MM.1S (cell line): Measurements from ENCODE around the gene ADD2.

ENCODE experiments used
- DNase-seq: peaks from one replicate; pipeline ENCODE4 v3.0.0-alpha.2; 2015
- H2AFZ ChIP-seq: fragments of 300-600 bp; sonication (generic); 2 replicates; pipeline ENCODE4 v1.6.0; 2016; ENCODE audit warnings: antibody characterized with exemption, low read length
- H3F3A ChIP-seq: fragments of 300-600 bp; sonication (generic); 2 replicates; pipeline ENCODE4 v1.6.1; 2016; ENCODE audit warnings: mild to moderate bottlenecking, antibody characterized with exemption, low read length, moderate library complexity, mixed read lengths; ENCODE audit not compliant: insufficient read depth
- H3K27ac ChIP-seq: fragments of 300-600 bp; sonication (generic); 2 replicates; pipeline ENCODE4 v1.5.1; 2016; ENCODE audit warnings: mild to moderate bottlenecking, low read length
- H3K27me3 ChIP-seq: fragments of 300-600 bp; sonication (generic); replicated peaks from 2 replicates; pipeline ENCODE4 v1.6.0; 2016; ENCODE audit warnings: low read length; ENCODE audit not compliant: insufficient read depth
- H3K36me3 ChIP-seq: fragments of 300-600 bp; sonication (generic); replicated peaks from 2 replicates; pipeline ENCODE4 v1.6.1; 2016; ENCODE audit warnings: mild to moderate bottlenecking, low read length, mixed read lengths; ENCODE audit not compliant: insufficient read depth
- H3K4me1 ChIP-seq: fragments of 300-600 bp; sonication (generic); 2 replicates; pipeline ENCODE4 v1.6.1; 2016; ENCODE audit warnings: low read length, mixed read lengths
- H3K4me2 ChIP-seq: fragments of 300-600 bp; sonication (generic); 2 replicates; pipeline ENCODE4 v1.6.0; 2016; ENCODE audit warnings: low read depth, low read length
- H3K4me3 ChIP-seq: fragments of 300-600 bp; sonication (generic); 2 replicates; pipeline ENCODE4 v1.5.1; 2016; ENCODE audit warnings: low read length, mixed read lengths
- H3K79me2 ChIP-seq: fragments of 300-600 bp; sonication (generic); 2 replicates; pipeline ENCODE4 v1.6.1; 2016; ENCODE audit warnings: mixed run types, low read length, mixed read lengths
- H3K9ac ChIP-seq: fragments of 300-600 bp; sonication (generic); 2 replicates; pipeline ENCODE4 v1.6.1; 2016; ENCODE audit warnings: low read length, mixed read lengths
- H3K9me2 ChIP-seq: fragments of 300-600 bp; sonication (generic); replicated peaks from 2 replicates; pipeline ENCODE4 v1.6.1; 2016; ENCODE audit warnings: mild to moderate bottlenecking, low read length, mixed read lengths; ENCODE audit not compliant: insufficient read depth
- H3K9me3 ChIP-seq: fragments of 300-600 bp; sonication (generic); replicated peaks from 2 replicates; pipeline ENCODE4 v1.6.1; 2016; ENCODE audit warnings: mild to moderate bottlenecking, low read length, mixed read lengths; ENCODE audit not compliant: insufficient read depth
- H4K20me1 ChIP-seq: fragments of 300-600 bp; sonication (generic); 2 replicates; pipeline ENCODE4 v1.6.1; 2016; ENCODE audit warnings: mild to moderate bottlenecking, low read length, moderate library complexity, mixed read lengths; ENCODE audit not compliant: insufficient read depth
- CTCF ChIP-seq: fragments of 300-600 bp; sonication (generic); IDR thresholded peaks from 2 replicates; pipeline ENCODE4 v1.5.1; 2016; ENCODE audit warnings: antibody characterized with exemption, low read length, mixed read lengths
- EZH2 ChIP-seq: fragments of 300-600 bp; sonication (generic); optimal IDR thresholded peaks from 2 replicates; pipeline ENCODE3; 2017; ENCODE audit warnings: low read depth, mild to moderate bottlenecking, antibody characterized with exemption, low read length, mixed read lengths
- EZH2phosphoT487 ChIP-seq: fragments of 300-600 bp; sonication (generic); IDR thresholded peaks from 2 replicates; pipeline ENCODE4 v1.6.1; 2018; ENCODE audit warnings: antibody characterized with exemption, low read length

Gene ADD2

GRCh38 chr2:70757360-70757759 is 10.6 kb downstream of the ADD2 start:
- Histone ChIP-seq H3K4me3 (no peak overlapping the region), H3K27ac (no peak overlapping the region), H3K36me3 (no peaks in the 10 kb centered on the region), H3K9ac (no peak overlapping the region), H2AFZ (no peak overlapping the region), H3K4me2 (no peak overlapping the region), H3K9me2 (no peaks in the 10 kb centered on the region), H3F3A (no peaks in the 10 kb centered on the region), H3K9me3 (no peaks in the 10 kb centered on the region), H4K20me1 (no peaks in the 10 kb centered on the region), H3K79me2 (0 out of 2 replicates have a peak, but pooled peaks cover 4% of the 10 kb centered on the region), H3K4me1 (no peaks in the 10 kb centered on the region), H3K27me3 (no peaks in the 10 kb centered on the region)
- no peak for DNase-seq
- TF ChIP-seq CTCF: no peak
- TF ChIP-seq EZH2: no peak
- TF ChIP-seq EZH2phosphoT487: no peak

- no peak for TF ChIP-seq EZH2phosphoT487
- TF ChIP-seq CTCF: no peak
- no peak for TF ChIP-seq EZH2
- Histone ChIP-seq H3K79me2 (0 out of 2 replicates have a peak, but pooled peaks cover 4% of the 10 kb centered on the region), H2AFZ (no peak overlapping the region), H3F3A (no peaks in the 10 kb centered on the region), H3K9ac (no peak overlapping the region), H3K27me3 (no peaks in the 10 kb centered on the region), H3K9me3 (no peaks in the 10 kb centered on the region), H3K4me1 (no peaks in the 10 kb centered on the region), H3K36me3 (no peaks in the 10 kb centered on the region), H3K9me2 (no peaks in the 10 kb centered on the region), H3K27ac (no peak overlapping the region), H3K4me3 (no peak overlapping the region), H3K4me2 (no peak overlapping the region), H4K20me1 (no peaks in the 10 kb centered on the region)
- DNase-seq: no peak
Measured at GRCh38 chr2:70756128-70756527, 11.9 kb downstream of the ADD2 start.

GRCh38 chr2:70753902-70754301 is 14.1 kb downstream of the ADD2 start:
- Histone ChIP-seq H3K9me3 (no peaks in the 10 kb centered on the region), H3K4me2 (no peak overlapping the region), H3K4me1 (no peaks in the 10 kb centered on the region), H3K9me2 (no peaks in the 10 kb centered on the region), H3K36me3 (no peaks in the 10 kb centered on the region), H3K9ac (no peak overlapping the region), H3K27ac (no peak overlapping the region), H3F3A (no peaks in the 10 kb centered on the region), H3K27me3 (no peaks in the 10 kb centered on the region), H3K79me2 (0 out of 2 replicates have a peak, but pooled peaks cover 4% of the 10 kb centered on the region), H4K20me1 (no peaks in the 10 kb centered on the region), H3K4me3 (no peak overlapping the region), H2AFZ (no peak overlapping the region)
- TF ChIP-seq CTCF (no peak), EZH2phosphoT487 (no peak), EZH2 (no peak)
- DNase-seq: no peak
